Right lobe of liver (tissue), 4 donors: ENCODE data around the gene FAXC.
A peak's percentile ranks its signal among the peaks of the same experiment; 100 is the strongest.

Experiments
- CTCF ChIP-seq, 4 donors: fragments of 200-600 bp in 3 of 4; fragments of 450-650 bp in 1 of 4; IDR thresholded peaks; one replicate each; pipeline versions ENCODE4 v1.5.1 to v1.8.0; 2016 to 2022; ENCODE audit warnings: antibody characterized with exemption in 4 of 4, mild to moderate bottlenecking in 2 of 4
- POLR2A ChIP-seq: fragments of 450-650 bp; IDR thresholded peaks from one replicate; pipeline ENCODE4 v1.6.1; 2017; ENCODE audit warnings: antibody characterized with exemption, mild to moderate bottlenecking
- donor health status: DM: no; HTN: no; CAD: no.
- donor health status: DM: no; HTN: no; CAD: no.
- donor health status: DM: no; HTN: yes; CAD: no.

GRCh38 chr6:99282479-99283062, 66.9 kb downstream of the FAXC start:
- TF ChIP-seq POLR2A (no peak), CTCF (IDR thresholded peaks at IDR 0.05) (peak; percentile 22 to 43 (median 38))
